AG08396 (cell line): ENCODE data around the gene C1orf74.
A peak's percentile ranks its signal among the peaks of the same experiment; 100 is the strongest.

ENCODE experiments used
- DNase-seq: peaks from one replicate; pipeline ENCODE4 v3.0.0; 2012; ENCODE audit warnings: low spot score, mixed read lengths

Gene C1orf74

DNA sequence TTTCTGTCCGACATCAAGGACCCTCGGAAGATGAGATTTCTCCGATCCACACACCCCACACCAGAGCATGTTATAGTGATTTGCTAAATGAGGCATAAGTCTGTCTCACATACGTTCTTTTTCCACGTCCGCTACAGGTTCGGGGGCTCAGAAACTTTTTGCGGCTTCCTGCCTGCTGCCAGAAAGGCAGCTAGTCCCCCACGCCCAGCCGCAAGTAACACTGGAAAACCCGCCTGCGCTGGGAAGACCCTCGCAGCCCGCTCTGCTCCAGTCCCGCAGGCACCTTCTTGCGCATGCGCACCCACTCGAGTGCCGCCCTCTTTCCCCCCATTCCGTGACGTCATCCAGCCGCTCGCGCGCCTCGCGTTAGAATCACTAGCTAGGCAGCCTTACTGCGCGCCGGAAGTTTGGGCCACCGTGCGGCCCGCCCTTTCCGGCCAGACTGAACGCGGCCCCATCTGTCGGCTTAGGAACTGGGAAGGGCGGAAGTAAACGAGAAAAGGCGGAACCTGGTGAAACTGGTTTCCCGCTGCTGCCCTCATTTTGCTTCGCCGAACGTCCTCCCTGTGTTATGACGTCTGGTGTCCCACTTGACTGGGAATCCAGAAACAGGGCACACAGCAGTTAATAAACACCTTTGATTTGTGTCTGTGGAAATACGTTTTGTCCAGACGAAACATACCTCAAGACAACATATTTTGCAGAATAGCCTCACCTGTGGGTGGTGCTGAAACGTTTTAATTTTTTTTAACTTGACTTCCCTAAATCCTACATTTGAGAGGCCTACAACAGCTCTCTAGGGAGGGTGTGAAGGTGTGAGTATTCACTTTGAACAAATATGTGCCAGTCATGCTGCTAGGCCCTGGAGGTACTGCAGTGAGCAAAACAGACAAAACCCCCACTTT, at the start of gene C1orf74:
Gene C1orf74 (minus strand): TSS at position 295 of the 905 bp plus-strand sequence. CDS start 925 bp downstream, outside the sequence.
- peak; percentile 99 for DNase-seq

DNA sequence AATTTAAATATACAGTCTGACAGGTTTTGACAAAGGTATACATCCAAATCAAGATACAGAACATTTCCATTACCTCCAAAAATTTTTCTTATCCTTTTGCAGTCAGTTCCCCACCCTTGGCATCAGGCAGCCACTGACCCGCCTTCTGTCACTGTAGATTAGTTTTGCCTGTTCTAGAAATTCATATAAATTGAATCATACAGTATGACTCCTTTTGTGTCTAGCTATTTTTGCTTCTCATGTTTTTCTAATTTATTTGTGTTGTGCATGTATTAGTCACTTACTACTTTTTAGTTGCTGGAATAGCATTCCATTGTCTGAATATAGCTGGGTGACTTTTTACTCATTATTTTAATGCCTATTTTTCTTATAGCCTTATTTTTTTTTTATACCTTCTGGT, 47.3 kb upstream of the C1orf74 start:
- DNase-seq: no peak

DNA sequence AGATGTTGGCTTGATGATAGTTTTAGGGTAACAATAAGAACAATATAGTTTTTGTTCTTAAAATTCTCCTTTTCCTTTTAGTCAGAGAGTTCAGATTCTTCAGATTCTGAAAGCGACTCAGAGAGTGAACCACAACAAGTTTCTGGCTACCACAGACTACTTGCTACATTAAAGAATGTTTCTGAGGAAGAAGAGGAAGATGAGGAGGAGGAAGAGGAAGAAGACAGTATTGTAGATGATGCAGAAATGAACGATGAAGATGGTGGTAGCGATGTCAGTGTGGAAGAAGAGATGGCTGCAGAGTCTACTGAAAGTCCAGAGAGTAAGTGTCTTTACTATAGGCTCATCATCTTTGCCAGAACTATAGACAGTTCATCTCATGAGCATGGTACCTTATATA, 46.4 kb upstream of the C1orf74 start:
- DNase-seq: no peak

DNA sequence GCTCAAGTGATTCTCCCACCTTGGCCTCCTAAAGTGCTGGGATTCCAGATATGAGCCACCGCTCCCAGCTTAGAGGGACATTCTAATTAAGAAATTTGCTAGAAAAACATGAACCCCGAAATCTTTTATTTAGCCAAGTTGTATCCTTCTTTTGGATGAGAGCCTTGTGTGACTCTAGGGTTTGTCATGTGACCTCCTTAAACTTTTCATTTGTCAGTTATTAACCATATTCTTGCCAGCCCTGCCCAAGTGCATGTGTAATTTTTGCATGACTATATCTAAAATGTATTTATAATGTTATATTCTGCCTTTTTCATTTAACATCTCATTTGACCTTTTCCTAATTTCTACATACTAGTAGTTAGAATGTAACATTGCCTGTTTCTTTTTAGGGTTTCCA, 45.4 kb upstream of the C1orf74 start:
- no peak for DNase-seq

DNA sequence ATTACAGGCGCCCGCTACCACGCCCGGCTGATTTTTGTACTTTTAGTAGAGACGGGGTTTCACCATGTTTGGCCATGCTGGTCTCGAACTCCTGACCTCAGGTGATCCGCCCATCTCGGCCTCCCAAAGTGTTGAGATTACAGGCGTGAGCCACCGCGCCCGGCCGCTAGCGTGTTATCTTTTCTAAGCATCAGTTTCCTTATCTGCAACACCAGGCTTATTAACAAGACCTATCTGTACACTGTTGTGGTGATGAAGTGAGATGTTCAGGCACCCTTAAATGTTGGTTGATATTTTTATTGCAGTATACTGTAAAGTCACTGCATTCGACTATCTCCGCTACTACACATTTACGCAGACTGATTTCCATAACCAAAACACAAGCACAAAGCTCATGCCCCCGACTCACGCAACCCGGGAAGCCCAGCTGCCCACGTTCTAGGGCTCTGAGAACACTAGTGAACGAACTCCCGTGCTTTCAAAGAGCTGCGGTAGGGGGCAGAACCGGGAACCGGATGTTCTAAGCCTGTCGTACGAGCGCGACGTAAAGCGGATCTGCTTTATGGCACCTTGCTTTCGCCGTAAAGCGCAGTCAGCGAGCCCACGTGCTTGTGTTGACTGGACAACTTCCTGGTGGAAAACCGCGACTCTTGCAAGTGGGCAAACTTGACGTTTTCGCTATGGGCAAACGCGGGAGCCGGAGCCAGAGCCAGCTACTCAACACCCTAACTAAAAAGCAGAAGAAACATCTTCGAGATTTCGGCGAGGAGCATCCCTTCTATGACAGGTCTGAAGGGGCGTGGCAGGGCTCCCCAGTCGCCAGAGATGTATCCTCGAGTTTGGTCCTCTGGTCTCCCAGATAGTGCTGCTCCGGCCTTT, 43.3 kb upstream of the C1orf74 start, which contains the start of gene UTP25:
Gene UTP25 (plus strand): TSS at position 589 of the 879 bp plus-strand sequence. CDS start 92 bp downstream, at position 681.
- peak; percentile 85 for DNase-seq

DNA sequence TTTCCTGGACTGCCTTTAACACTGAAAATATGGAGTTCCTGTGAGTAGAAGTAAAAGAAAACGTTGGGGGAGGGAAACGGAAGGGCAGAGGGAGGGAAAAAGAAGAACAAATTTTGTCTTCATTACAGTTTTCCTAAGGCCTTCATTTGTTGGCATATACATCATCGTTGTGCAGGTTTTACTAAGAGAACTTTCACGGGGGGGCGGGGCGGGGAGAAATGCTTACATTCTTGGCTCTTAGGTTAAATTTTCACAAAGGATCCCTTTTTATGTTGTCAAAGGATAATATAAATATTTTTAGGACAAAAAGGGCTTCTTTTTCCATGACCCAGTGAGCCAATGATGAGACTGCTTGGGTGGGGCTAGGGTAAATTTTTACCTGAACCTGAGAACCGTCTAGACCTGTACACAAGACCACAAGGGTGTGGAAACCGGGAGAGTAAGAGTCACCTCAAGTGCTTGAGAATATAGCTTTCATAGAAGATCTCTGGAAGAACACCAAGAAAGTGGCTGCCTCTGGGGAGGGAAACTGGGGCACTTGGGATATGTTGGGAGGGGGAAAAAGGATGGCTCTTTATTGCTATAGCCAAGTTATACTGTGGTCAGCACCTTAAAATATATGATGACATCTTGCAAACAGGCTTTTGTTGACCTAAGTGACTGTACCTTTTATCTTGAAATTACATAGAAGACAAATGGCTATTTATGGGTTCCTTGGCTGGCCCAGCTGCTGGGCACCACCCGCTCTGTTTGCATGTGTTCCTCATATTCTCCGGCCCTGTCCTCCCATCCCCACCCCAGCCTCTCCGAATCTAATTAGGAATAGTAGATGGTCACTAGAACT, 41.5 kb upstream of the C1orf74 start:
- no peak for DNase-seq

DNA sequence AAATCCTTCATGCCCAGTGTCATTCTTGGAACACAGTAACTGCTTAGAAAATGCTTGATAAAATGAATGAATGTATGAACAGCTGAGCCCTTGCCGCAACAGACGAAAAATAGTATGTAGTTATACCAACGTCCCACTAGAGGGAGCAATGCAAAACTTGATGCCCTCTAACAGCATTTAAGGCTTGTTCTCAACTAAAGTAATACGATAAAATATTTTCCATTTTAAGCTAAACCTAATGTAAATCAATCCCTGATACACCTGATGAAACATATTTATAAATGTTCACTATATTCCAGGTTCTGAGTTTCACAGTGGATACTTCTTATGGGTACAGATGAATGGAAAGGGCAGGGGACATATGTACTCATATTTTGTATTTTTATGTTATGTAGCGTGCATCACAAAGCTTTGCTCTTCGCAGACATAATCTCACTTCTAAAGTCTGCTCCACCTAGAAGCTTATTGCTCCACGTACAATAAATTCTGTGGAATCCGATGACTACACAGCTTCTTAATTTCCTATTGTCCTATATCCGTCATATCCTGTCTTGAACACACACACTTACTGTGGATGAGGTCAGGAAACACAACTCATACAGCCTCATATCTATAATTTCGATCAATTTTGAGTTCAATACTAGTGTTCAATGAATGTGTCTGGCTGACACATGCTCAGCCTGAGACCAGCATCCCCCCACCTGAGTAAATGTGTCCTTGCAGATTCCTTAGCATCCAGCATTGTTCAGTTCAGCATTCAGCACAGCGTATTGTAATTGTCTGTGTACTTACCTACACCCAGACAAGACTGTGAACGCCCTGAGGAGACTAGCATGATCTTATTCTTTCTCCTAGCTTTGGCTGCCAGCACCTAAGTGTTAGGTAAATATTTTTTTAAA, 39.0 kb upstream of the C1orf74 start:
- peak; percentile 57 for DNase-seq

DNA sequence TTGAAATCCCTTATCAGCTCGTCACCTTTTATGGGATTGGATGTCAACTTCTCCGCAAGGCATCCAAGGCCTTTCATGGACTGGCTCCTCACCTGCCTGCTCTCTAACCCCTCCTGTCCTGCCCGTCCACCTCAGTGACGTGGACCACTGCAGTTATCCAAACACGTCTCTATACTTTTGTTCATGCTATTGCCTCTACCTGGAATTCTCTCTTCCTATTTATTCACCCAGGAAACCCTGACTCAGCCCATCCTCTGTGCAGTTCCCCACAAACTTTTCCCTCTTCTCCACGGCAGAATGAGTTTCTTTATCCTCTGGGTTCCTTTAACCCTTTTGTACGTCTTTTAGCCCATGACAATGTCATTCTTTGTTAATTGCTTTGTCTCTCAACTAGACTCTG, 38.3 kb upstream of the C1orf74 start:
- no peak for DNase-seq

DNA sequence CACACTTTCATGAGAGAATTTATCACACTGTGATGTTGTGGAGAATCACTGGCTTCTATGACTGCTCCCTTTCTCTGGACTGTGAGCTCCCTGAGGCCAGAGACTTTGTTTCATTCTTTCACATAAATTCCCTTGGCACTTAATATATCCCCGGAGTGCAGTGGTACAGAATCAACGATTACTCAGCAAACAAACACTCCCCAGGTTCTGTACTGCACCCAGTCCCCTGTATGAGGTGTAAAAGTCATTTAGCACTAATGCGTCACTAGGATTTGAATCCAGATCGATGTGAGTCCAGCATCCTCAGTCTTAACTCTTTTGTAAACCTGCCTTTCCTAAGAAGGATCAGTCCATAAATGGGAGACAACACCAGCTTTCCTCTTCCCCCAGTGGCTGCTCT, 36.6 kb upstream of the C1orf74 start:
- DNase-seq: no peak

DNA sequence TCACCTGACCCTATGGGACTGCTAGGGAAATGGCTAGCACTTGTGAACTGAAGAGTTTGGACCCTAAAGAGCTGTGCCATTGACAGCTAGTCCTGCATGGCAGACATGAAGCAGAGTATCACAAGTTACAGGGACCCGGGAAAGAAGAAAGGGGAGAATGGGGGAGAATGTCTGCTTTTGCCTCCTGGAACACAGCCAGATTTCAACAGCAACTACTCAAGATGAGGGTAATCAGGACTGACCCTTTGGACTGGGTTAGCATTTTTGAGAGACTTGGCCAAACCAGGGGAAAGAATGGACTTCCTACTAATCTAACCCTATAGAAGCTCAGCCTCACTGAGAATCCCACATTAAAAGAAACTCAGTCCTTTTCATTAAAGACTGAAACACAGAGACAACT, 34.7 kb upstream of the C1orf74 start:
- DNase-seq: no peak

DNA sequence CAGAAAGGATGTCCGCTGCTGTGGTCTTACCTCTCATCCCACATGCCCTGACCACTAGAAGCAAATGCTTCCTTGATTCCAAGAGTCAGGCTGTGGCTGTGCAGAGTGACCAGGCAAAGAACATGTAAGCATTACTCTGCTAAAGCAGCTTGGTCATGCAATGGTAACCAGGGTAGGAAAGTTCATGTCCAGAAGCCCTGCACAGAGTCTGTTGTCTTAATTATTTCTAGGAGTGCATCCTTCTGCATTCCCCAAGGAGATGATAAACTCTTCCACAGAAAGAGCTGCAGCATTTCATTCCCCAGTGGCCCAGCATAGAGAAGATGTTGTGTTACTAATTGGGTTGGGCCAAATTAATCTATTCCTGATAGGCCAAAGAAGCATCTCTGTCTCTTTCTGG, 33.3 kb upstream of the C1orf74 start:
- DNase-seq: no peak

DNA sequence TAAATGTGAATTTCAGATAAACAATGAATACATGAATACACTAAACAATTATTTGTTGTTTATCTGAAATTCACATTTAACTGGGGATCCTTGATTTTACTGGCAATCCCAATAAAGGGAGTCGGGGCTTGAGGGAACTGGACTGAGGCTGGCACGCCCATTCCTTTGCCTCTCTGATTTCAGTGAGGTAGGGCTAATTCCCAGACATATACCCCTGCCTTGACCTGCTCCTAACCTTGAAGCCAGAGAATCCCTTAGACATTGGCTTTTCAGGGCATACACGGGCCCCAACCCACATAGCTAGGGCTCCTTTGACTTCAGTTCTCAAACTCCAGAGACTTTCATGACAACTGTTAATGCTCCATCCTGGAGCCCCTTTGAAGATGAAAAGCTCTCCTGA, 32.6 kb upstream of the C1orf74 start:
- DNase-seq: no peak

DNA sequence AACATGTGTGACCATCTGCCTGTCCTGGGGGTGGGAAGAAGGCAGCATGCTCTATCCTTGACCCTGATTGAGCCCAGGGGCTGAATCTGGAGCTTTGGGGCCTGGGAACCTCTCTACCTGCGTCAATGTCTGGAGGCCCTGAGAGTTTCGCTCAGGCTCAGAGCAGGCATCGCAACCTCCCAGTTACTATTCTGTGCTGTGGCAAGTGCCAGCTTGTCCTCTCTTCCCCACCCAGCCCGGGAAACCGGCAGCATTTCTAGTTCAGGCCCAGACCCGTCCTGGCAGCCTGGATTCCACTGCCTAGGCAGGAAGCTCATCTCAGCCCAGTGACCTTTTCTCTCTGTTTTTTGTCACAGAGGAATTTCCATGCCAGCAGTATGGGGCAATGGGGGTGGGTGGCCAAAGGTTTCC, 31.6 kb upstream of the C1orf74 start:
- no peak for DNase-seq

DNA sequence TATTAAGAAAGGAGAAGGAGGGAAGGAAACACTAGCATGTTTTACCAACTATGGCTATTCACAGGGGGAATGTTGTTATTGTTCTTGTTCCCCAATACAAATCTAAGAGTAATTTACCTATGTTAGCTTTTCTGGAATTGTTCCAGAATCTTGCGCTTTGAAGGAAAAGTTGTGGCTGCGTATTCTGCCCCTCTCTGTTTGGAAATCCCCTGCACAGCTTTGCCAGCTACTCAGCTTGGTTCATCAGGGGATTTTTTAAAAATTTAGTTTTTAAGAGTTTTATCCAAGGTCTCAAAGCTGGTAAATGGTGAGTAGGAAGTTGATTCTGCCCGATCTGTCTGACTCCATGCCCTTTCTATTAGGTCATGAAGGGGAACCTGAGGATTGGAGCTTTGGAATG, 31.1 kb upstream of the C1orf74 start:
- no peak for DNase-seq

DNA sequence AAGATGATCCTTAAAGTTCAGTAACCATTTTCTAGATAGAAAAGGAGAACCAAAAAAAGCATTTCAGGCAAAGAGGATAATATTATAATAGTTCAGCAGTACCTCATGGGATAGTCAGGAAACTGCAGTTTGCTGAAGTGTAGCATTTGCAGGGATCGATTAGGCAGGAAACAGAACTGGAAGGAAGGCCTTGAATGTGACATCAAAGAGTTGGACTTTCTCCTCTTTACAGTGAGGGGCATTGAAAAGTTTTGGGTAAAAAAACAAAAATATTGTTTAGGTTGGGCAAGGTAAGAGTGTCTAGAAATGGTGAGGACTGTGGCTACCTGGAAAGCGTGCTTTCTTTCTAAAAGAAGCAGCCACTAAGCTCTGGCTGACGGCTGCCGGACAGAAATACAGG, 29.5 kb upstream of the C1orf74 start:
- no peak for DNase-seq

DNA sequence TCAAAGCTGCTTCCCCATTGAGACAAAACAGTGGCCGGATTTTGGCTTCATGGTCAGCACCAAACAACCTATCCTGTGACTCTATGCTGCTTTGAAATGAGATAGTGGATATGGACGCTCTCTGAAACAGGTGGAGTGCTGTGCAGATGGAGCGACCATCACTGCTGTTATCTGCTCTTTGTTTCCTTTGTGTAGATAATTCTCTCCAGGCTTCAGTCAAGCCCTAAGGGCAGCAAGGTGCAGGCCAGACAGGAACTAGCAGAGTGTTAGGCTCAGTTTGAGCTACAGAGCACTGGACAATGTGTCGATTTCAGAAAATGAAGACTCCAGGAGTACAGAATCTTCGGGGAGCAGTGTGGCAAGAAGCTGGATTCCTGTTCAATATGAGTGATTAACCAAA, 26.4 kb upstream of the C1orf74 start:
- no peak for DNase-seq

DNA sequence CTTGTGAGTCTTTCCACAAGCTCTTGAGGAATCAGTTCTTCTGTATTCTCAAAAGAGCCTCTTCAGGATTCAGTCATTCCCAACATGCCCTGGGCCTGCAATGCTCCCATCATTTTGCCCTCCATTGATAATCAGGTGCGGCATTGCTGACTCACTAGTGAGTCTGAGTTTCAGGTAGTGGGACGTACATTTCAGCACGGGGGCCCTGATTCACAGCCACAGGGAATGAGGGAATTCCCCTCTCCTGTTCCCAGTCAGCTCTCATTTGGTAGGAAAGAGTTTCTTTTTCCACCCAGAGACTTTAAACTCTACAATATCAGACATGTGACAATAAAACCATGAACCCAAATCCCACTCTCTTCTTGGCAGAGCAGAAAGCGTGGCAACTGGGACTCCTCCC, 25.3 kb upstream of the C1orf74 start:
- DNase-seq: no peak

DNA sequence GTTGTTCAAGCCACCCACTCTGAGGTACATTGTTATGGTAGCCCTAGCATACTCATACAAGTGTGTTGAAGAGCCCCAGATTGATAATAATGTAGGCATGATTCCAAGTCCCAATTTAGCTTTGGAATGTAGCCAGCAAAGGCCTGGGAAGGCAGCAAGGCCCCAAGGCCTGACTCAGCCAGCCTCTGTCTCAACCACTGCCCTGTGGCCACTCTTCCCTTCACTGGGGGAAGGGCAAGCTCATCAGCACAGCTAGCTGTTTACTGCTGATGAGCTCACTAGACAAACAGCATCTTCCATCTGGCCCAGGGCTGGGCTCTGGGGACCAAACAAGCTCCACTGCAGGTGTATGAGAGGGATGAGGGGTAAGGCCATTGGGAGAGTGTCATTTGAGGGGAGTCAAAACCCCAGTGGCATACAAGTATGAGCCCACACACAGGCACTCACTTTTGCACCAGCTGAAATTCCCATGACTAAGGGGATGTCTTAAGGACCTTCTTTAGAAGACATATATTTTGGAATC, 23.8 kb upstream of the C1orf74 start:
- DNase-seq: peak; percentile 90

DNA sequence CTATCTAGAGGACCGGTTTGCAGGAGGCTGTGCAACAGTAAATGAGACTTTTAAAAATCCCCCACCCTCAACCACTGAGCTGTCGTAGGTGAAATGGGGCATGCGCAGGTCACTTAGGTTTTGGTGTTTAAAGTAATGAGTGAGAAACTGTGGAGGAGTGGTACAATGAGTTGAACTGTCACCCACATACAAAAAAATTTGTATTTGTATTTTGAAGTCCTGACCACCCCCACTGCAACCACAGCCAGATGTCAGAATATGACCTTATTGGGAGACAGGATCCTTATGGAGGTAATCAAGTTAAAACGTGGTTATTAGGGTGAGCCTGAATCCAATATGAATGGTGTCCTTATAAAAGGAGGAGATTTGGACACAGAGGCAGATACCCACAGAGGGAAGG, 23.1 kb upstream of the C1orf74 start:
- no peak for DNase-seq

DNA sequence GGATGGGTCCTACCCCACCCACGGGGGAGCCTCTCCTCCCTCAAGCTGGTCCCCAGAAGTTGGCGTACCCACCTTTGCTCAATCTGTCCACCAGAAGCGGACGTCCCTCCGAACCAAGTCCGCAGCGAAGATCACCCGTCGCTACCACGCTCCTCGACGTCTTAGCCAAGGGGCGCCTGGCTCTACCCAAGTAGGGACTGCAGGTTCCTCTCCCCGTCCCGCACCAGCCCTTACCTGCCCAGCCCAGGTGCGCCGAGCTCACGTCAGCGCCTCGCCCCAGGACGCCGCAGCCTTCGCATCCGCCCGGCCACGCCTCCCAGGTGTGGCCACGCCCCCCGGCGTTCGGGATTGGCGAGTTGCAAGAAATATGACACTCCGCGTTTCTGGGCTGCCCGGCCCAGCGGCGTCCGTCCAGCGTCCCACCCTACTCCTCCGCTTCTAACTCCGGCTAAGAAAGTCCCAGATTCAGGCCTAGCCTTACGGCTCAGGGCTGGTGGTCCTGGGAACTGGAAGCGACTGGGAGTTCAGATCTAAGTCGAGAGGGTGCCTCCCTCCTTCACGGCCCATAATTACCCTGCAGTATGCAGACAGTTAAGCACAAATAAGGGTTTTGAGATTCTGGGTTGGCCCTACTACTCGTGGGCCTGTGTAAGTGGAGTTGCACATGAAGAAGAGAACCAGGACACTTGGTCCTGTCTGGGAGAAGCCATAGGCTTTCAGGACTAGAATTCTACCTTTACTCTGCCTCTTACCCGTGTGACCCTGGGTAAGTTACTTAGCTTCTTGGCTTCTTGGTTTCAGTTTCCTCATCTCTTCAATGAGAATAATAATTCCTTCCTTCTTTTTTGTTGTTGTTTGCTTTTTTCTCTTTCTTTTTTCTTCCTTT, 21.8 kb upstream of the C1orf74 start, which contains the start of gene IRF6:
Gene IRF6 (minus strand): TSS at position 268 of the 886 bp plus-strand sequence. CDS start 4,729 bp downstream, outside the sequence.
- DNase-seq: peak; percentile 55
